ENCODE measurements around the gene TMEM163. TPM values are rescaled to one million over a fixed set of nuclear protein-coding genes. Genes with fewer than 3 reads are reported as not detected.

Gene TMEM163
- total RNA-seq, 2 donors from 2014 or later: 0.24 TPM; not detected in 1

- no peak overlapping the region for H3K9ac ChIP-seq (ENCODE audit: extremely low read depth, low read length, poor library complexity, severe bottlenecking)
- Mint-ChIP-seq H3K4me1 (peaks cover 3% of the 10 kb centered on the region), H3K27me3 (ENCODE audit: insufficient read depth) (peaks cover 65% of the 10 kb centered on the region), H3K4me3 (no peak overlapping the region), H3K9me3 (no peaks in the 10 kb centered on the region), H3K27ac (no peak overlapping the region), H3K36me3 (ENCODE audit: low read depth) (no peaks in the 10 kb centered on the region)
- no peak for TF ChIP-seq CTCF (conservative IDR thresholded peaks at IDR 0.05)
- no peak overlapping the region for H3K4me3 ChIP-seq (ENCODE audit: low read length)
- H3K9me3 ChIP-seq (ENCODE audit: control insufficient read depth, low read length): no peaks in the 10 kb centered on the region
- no peak for DNase-seq
- H3K36me3 ChIP-seq (ENCODE audit: control insufficient read depth, insufficient read depth, low read length): no peaks in the 10 kb centered on the region
- WGBS, 2 experiments (ENCODE audit: insufficient coverage in 1 of 2, insufficient read length in 1 of 2): 91 to 100% methylated on average over 1 of the region's 1 CpG
- H3K4me1 ChIP-seq (ENCODE audit: control insufficient read depth, insufficient read depth, low read length): no peaks in the 10 kb centered on the region
- H3K27ac ChIP-seq (ENCODE audit: low read depth, low read length): no peak overlapping the region
- peaks cover 67% of the 10 kb centered on the region for H3K27me3 ChIP-seq (ENCODE audit: control insufficient read depth, insufficient read depth, low read length, poor library complexity, severe bottlenecking)
Measured at GRCh38 chr2:134713606-134714005, 5.2 kb downstream of the TMEM163 start.

GRCh38 chr2:134713176-134713575 lies 5.6 kb downstream of the TMEM163 start:
- Mint-ChIP-seq H3K36me3 (ENCODE audit: low read depth) (no peaks in the 10 kb centered on the region), H3K4me1 (peaks cover 3% of the 10 kb centered on the region), H3K4me3 (no peak overlapping the region), H3K9me3 (no peaks in the 10 kb centered on the region), H3K27ac (no peak overlapping the region), H3K27me3 (ENCODE audit: insufficient read depth) (peaks cover 63% of the 10 kb centered on the region)
- Histone ChIP-seq H3K36me3 (ENCODE audit: control insufficient read depth, insufficient read depth, low read length) (no peaks in the 10 kb centered on the region), H3K9me3 (ENCODE audit: control insufficient read depth, low read length) (no peaks in the 10 kb centered on the region), H3K4me1 (ENCODE audit: control insufficient read depth, insufficient read depth, low read length) (no peaks in the 10 kb centered on the region), H3K4me3 (ENCODE audit: low read length) (no peak overlapping the region), H3K9ac (ENCODE audit: extremely low read depth, low read length, poor library complexity, severe bottlenecking) (no peak overlapping the region), H3K27ac (ENCODE audit: low read depth, low read length) (no peak overlapping the region), H3K27me3 (ENCODE audit: control insufficient read depth, insufficient read depth, low read length, poor library complexity, severe bottlenecking) (peaks cover 63% of the 10 kb centered on the region)
- WGBS, 2 experiments (ENCODE audit: insufficient coverage in 1 of 2, insufficient read length in 1 of 2): 89 to 91% methylated on average over 5 to 11 of the region's 11 CpGs
- no peak for TF ChIP-seq CTCF (conservative IDR thresholded peaks at IDR 0.05)
- DNase-seq: no peak

- no peak overlapping the region for H3K4me3 Mint-ChIP-seq
- DNase-seq: no peak
- no peak for TF ChIP-seq CTCF (conservative IDR thresholded peaks at IDR 0.05)
- Histone ChIP-seq H3K9me3 (ENCODE audit: control insufficient read depth, low read length) (no peaks in the 10 kb centered on the region), H3K27me3 (ENCODE audit: control insufficient read depth, insufficient read depth, low read length, poor library complexity, severe bottlenecking) (peaks cover 58% of the 10 kb centered on the region), H3K27ac (ENCODE audit: low read depth, low read length) (no peak overlapping the region), H3K36me3 (ENCODE audit: control insufficient read depth, insufficient read depth, low read length) (no peaks in the 10 kb centered on the region), H3K9ac (ENCODE audit: extremely low read depth, low read length, poor library complexity, severe bottlenecking) (no peak overlapping the region), H3K4me3 (ENCODE audit: low read length) (no peak overlapping the region), H3K4me1 (ENCODE audit: control insufficient read depth, insufficient read depth, low read length) (no peaks in the 10 kb centered on the region)
- no peaks in the 10 kb centered on the region for H3K36me3 Mint-ChIP-seq (ENCODE audit: low read depth)
- no peak overlapping the region for H3K27ac Mint-ChIP-seq
- H3K4me1 Mint-ChIP-seq: peaks cover 2% of the 10 kb centered on the region
- 91 to 100% methylated on average over 1 to 4 of the region's 4 CpGs for WGBS, 2 experiments (ENCODE audit: insufficient coverage in 1 of 2, insufficient read length in 1 of 2)
- H3K9me3 Mint-ChIP-seq: no peaks in the 10 kb centered on the region
- H3K27me3 Mint-ChIP-seq (ENCODE audit: insufficient read depth): peaks cover 63% of the 10 kb centered on the region
Measured at GRCh38 chr2:134712736-134713135, 6.1 kb downstream of the TMEM163 start.
